GM19372 (cell line): ENCODE data around the gene GALNT18.

Experiments
- ATAC-seq: cut with Tn5 transposase; IDR thresholded peaks from one replicate; pipeline ENCODE4 v1.9.1; 2021; ENCODE audit warnings: mild to moderate bottlenecking, low read depth, moderate library complexity; ENCODE audit not compliant: unreplicated experiment

GALNT18 gene

DNA sequence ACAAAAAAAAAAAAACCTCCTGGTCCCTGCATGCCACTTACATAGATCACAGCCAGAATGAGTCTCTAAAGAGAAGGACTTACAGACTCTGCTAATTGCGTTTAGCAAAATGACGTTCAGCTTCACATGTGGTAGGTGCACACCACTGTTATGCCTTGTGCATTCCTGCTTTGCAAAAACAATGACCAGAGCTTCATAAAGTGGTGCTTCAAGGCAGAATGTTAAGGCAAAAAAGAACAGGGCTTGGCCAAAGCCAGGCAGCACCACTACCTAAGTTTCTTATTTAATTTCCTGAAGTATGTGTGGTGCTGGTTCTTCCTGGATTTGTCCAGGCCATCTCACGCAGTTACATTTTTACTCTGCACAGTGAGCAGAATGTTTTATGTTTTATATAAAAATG is 85.2 kb downstream of the GALNT18 start:
- no peak for ATAC-seq

DNA sequence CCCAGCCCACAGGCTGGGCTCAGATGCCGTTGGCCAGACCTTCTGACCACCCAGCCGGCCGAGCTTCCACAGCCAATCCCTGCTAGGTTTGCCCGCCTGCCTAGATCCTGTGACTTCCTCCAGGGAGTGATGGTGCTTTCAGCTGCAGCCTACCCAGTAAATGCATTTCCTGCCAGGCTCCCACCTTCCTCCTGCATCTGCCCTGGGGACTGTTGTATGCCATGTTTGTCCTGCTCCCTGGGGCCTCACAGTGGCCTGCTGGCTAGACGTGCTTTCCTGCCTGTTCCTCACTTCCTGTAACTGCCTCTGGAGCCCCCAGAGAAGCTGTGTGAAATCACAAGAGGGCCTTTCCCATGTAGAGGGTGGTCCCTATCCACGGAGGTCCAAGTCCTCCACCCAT is 86.2 kb downstream of the GALNT18 start:
- ATAC-seq, result no peak

DNA sequence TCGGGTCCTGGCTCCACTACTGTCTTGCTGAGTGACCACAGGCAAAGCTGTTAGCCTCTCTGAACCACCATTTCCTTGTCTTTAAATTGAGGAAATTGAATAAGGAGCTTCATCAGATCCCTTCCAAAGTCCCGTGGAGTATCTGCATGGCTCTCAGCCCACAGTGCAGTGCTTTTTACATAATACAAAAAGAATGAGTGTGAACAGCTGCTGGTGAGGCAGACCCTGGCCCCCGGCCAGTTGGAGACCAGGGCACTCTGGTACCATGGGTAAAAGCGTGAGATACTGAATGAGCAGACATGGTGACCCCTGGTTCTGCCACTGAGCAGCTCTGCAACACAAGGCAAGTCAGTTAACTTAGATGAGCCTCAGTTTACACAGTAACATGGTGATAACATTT is 86.8 kb downstream of the GALNT18 start:
- no peak for ATAC-seq

DNA sequence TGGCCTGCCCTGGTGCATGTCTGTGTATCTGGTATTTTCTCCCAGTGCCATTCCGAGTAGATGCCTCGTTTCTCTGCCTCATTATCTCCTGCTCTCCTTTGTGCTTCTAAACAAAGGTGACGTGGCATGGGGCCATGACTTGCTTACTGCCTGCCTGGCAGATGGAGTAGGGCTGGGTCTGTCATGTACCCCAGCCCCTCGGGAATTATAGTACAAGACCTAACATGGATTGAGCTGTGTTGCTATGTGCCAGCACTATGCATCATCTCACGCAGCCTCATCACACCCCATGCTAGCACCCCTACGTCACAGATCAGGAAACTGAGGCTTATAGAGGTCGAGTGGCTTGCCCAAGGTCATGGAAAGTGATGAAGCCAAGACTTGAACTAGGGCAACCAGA is 88.1 kb downstream of the GALNT18 start:
- ATAC-seq, result no peak

DNA sequence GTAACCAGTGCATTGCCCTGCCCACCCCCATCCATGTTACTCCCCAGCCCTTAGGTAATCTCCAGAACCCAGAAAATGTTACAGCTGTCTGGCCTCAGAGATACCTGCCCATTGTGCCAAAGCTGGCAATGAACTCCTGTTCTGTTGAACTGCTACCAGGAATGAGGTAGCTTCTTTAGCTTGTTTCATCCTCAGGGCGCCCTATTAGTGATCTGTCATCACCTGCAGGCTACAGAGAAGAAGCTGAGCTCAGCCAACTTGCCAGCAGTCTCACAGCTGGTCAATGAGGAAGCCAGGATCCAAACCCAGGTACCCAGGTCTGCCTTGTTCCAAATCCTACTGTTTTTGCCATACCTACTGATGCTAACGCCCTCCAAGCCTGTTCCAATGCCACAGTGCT is 88.7 kb downstream of the GALNT18 start:
- no peak for ATAC-seq

DNA sequence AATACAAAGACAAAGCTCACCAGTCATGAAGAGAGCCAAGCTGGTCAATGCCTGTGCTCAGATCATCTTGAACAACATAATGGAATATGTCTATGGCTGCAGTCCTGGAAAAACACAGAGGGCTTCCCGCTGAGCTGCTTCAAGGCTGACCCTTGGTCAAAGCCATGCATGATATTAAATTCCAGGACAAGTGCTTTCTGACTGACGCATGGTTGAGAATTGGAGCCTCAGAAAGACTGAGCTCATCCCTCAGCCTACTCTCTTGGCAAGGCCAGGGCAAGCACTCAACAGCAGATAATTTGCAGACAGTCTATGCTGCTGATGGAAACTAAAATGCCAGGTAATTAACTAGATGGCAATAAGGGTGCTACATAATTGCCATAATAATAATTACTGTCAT is 89.2 kb downstream of the GALNT18 start:
- ATAC-seq, result no peak

DNA sequence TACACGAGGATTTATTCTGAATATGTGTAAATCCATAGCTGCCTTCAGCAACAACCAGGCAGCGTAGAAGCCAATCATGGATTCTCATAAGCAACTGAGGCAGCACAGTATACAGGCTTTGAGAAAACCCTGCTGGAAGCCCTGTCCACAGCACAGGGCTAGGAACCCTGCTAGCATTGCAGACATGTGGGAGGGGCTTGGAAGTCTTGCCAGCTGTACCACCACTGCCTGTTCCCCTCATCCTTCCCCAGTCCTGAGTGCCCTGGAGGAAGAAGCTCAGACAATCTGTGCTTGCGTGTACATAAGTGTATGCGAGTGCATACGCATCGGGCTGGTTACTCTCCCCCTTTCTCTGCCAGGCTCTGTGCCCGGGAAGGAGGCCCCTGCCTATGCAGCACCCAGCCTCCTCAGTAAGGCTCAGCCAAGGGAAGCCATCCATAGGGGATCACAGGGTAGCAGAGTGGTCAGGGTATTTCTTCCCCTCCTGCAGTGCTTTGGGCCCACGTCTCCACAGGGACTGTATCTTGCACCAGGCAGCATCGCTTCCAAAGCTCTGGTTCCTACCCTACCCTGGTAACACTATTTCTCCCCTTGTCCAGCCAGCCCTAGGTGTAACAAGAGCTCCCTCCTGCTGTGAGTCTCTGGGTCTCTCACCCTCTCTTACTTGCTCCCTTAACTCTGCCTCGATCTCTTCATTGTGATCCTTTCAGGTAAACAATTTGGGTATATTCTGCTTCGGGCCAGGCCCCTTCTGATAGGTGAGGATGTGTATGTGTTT is 90.5 kb downstream of the GALNT18 start:
- ATAC-seq, result no peak

DNA sequence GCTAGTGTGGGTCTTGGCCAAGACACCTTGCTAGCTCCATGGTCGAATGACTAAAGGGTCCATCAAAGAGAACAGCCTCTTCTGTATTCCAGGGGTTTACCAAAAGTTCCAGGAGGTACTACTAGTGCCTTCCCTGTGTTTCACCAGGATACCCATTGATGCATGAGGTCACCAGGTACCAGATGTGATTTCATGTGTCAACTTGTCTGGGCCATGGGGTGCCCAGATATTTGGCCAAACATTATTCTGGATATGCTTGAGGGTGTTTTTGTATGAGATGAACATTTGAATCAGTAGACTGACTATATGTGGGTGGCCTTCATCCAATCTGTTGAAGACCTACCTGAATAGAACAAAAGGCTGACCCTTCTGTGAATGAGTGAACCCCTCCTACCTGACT is 92.8 kb downstream of the GALNT18 start:
- ATAC-seq, result no peak

DNA sequence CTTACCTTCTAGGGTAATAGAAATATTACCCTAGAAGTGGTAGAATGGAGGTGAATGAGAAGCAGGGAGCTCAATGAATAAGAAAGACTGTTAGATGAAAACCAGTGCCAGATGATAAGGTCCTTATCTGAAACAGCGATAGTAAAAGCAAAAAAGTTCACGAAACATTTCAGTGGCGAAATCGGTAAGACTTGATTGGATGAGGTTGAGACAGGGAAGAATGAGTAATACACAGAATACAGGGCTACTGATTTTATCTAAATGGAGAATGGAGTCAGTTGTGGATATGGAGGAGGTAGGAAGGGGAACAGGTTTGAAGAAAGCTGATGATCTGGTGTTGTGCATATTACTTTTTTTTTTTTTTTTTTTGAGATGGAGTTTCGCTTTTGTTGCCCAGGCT is 96.5 kb downstream of the GALNT18 start:
- no peak for ATAC-seq

DNA sequence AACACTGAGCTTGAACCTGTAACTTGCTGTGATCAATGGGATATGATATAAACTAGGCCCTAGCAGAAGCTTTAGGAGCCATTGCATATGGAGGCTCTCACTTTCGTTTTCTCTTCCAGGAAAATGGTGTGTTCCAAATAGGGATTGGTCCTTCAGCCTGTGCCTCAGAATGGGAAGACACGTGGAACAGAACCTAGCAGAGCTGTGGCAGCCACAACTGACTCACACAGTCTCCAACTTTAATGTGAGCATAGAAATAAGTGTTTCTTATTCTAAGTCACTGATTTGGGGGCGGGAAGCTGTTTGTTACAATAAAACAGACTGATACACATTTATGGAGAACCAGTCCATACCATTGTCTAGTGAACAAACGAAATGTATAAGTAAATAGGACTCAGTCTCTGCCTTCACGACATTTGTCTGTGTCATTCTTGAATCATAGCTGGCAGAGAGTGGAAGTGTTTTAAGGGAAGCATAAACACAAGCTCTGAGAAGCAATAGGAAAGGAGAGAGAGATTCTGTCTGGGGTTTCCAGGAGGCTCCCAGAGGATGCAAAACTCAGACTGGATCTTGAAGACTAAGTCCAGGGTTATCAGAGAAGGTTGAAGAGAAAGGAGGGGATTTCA is 97.3 kb downstream of the GALNT18 start:
- ATAC-seq, result no peak

DNA sequence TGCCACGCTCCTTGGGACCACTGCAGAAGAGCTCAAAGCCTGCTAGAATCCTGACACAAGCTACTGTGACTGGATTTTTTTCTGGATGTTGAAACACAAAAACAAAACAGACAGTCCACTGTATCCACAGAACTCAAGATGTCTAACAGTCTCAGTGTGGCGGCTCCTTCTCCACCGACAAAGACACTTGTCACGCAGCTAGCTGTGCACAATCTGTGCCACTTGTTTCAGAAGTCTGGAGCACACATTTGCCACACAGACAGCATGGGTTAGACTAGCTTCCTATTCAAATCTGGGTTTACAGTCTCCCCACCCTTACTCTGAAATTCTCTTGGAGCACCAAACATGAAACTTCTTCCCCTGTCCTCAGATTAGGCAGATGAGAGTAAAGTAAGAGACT is 99.2 kb downstream of the GALNT18 start:
- ATAC-seq, result no peak

DNA sequence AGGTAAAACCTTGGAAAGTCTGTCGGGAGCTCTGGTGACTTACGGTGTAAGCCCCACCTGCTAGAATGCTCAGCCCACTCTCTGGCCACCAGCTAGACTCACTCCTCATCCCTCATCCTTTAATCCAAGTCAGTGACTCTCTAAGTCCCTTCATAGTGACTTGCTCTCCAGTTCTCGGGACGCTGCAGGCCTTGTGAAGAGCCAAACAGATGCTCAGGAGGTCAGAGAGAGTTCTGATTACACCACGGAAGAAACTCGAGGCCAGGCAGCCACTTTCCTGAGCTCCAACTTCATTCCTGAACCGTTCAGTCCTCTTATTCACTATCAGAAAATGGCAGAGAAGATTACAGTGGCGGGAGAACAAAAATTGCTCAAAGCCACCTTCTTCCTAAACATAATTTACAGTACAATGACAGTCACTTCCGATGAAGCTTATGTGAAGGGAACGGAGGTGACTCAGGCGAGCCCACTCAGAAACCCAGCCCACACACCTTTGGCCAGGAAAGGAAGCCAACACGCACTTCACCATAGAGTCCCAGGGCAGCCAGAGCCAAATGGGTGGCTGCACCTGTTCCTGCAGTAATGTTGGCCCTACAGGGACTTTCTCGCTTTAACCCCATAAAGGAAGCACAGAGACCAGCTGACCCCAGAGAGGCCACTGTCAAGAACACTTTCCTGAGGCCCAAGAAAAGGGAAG is 100.4 kb downstream of the GALNT18 start:
- ATAC-seq, result no peak

DNA sequence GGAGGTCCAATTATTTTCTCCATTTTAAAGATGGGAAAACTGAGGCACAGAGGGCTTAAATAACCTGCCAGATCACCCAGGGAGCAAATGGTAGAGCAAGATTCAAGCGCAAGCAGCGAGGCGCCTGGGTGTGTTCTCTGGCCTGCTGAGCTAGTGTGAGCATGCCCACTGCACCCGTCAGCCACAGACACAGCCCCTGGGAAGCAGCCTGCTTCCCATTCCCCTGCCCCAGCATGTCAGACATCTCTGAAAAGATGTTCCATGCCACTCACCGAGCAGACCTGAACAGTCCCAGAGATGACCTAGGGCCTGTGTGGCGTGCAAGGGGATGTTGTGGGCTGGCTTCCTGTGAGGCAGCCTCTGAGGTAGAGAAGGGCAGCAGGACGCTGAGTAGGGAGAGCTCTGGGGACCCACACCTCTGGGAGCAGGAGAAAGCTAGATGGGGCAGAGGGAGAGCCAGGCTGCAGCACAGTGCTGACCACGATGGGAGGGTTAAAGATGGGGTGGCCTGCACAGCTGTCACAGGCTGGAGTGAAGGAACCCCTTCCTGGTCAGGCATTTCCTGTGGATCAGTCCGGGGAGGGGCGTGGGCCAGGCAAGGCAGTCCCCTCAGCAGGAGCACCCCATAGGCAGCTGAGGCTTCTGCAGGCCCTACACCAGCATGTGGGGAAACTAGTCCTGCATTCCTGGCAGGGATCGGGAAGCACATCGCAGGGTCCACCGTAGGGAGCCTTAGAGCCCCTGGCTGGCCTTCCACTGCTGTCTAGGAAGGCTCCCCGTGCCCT is 101.4 kb downstream of the GALNT18 start:
- ATAC-seq, result no peak

DNA sequence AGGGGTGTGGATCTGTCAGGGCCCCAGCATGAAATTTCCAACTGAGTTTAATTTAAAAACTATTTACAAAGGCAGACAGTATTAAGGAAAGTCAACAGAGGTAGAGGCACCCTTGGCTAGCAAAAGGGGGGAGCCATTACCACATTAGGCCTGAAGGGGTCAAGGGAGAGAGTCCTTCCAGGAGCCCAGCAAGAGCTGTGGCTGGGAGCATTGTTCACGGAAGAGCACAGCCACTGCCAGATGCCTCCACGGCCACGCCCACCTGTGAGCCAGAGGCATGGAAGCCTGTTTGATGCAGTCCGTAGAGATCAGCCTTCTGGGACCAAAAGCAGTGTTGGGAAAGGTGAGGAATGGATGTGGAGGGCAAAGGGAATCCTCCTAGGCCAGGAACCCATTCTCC is 102.6 kb downstream of the GALNT18 start:
- no peak for ATAC-seq

DNA sequence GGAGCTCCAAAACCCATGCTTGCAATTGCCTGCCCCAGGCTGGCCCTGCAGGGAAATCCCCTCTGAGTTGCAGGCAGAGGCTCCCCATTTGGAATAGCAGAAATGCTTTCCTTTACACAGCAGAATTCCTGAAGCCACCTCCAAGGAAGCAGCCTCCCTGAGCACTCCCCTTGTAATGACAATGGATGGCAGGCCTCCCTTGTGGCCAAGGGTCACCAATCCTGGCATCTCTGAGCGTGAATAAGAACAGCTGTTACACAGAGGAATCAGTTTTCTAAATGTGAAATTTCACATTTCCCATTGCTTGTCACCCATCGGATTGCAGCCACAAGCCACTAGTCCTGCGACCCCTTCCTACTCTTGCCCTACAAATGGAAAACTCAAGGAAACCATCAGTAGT is 107.6 kb downstream of the GALNT18 start:
- ATAC-seq, result no peak

DNA sequence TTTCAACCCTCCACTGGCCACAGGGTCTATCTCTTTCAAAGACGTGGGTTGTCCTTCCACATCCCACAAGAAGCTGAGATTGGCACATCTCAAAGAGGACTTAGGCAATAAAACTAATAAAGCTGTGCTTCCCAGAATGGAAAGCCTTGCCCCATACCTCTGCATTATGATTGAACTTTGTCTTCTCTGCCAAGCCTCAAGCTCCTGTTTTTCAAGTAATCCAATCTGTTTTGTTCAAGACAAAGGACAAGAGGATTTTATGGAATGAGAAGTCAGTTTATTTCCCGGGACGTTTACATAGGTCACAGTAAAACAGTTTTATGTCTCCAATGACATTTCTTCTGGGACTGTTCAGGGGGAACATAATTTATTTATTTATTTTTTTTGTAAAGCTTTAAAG is 108.4 kb downstream of the GALNT18 start:
- ATAC-seq, result no peak

DNA sequence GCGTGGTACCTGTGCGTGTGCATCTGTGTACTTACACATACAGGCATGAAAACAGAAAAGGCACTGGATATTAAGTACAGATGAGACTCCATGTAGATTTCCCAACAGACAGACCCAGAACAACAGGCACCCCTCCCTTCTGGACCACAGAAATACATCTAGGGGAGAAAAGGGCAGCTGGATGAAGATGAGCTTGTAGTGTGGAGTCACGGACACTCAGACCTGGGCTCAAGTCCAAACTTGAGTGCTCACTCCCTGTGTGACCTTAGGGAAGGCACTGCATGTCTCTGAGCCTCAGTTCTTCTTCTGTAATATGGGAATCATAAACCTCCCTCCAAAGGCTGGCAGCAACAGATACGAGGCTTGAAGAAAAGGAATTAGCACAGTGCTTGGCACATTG is 108.9 kb downstream of the GALNT18 start:
- no peak for ATAC-seq

DNA sequence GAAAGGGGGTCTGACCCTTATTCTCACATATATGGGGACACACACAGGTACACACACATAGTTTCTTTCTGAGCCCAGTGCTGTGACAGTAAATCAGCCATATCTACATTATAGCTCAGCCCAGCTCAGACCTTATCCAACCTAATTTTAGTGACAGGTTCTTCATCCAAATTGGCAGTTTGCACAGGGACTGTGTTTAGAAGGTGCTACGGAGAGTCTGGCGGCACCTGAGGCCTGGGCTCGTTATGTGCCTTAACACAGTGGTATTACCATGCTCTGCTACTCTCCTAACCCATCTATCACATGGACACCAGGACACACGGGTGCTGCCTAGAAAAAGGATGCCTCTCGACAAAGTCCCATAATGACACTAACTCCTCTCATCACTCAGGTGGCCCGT is 109.3 kb downstream of the GALNT18 start:
- no peak for ATAC-seq

DNA sequence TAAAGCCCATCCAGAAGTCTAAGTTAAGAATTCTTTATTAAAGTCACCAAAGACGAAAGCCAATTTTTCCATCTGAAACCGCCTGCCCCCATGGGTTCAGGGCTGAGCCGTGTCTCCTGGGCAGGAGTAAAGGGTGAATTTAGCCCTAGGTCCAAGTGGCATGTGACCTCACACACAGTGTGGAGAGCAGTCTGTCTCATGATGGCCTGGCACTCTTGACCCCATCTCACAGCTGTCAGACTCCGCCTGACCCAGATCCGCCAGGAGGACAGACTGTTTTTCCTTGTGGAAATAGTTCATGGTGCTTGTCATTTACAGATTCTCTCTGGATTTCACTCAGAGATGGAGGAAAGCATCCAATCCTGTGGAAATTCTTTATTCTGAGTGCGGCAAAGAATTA is 109.7 kb downstream of the GALNT18 start:
- ATAC-seq, result no peak

DNA sequence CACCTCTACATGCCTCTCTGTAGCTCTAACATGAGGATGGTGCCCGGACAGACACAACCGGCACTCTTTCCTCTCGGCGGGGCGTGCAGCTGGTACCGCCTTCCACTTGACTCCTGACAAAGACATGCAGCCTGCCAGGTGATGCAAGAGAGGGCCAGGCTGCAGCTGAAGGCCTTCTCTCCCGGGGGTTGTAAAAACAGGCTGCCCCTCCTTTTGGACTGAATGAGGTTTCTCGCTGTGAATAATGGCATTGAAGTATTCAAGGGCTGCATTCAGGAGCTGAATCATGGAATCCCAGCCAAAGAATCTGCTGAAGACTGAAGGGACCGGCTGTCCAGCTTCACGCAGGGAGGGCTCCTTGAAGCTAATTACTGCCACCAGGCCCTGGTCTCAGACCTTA is 110.9 kb downstream of the GALNT18 start:
- no peak for ATAC-seq

DNA sequence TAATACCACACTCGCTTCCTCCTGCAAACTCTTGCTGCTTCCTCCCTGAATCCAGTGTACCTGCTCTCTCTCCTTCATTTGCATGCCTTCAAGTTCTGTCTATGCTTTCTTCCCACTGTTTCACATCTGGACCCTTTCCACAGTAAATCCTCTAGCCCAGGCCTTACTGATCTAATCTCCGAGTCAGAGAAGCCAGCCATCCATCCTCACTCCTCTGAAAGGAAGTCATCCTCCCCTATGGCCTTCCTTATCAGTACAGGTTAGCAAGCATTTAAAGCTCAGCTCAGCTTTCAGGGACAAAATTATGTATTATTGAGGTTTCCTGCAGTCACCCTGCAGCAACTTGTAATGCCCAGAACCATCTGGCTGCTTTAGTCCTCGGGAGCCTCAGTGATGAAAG is 116.1 kb downstream of the GALNT18 start:
- no peak for ATAC-seq
